ENCODE measurements around the gene TFF1.

Gene TFF1

DNA sequence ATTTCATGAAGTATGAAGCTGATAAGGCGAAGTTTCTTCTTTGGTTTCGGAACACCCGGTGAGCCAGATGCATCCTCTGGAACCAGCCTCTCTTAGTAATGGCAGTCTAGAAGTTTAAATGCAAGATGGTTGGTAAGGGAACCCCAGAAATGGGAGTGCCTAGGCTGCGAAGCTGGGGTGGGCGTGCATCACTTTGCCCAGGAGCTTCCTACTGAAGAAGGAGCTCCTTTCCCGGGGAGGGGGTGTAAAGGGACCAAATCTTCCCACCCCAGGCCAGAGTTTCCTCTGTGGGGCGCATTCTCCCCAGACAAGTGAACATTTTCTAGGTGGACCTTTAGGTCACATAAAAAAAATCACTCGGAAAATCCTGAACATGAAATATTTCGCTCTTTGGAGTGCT lies 19.9 kb downstream of the TFF1 start:
- peaks cover 11% of the 10 kb centered on the region for H3K27me3 Mint-ChIP-seq
- H3K27ac Mint-ChIP-seq = no peak overlapping the region
- no peak overlapping the region for H3K4me3 Mint-ChIP-seq
- CTCF ChIA-PET = no interaction called here
- H3K4me1 Mint-ChIP-seq = no peaks in the 10 kb centered on the region
- no peaks in the 10 kb centered on the region for H3K36me3 Mint-ChIP-seq
- peak; percentile 5 for DNase-seq
- no peaks in the 10 kb centered on the region for H3K9me3 Mint-ChIP-seq

DNA sequence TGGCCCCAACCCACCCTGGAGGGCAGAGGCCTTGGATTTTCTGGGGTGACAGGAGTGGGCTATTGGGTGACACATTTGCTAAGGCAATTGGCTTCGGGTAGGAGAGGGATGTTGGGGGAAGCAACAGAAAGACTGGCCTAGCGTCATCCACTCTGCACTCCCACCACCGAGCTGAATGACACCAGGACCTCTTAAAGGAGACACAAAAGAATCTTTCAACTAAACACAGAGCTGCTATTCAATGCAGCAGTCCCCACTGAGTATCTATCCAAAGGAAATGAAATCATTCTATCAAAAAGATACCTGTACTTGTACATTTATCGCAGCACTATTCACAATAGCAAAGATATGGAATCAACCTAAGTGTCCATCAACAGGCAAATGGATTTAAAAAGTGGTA lies 21.7 kb downstream of the TFF1 start:
- Mint-ChIP-seq H3K4me1 (no peaks in the 10 kb centered on the region), H3K9me3 (no peaks in the 10 kb centered on the region), H3K4me3 (no peak overlapping the region), H3K27me3 (peaks cover 5% of the 10 kb centered on the region), H3K27ac (no peak overlapping the region), H3K36me3 (no peaks in the 10 kb centered on the region)
- DNase-seq = no peak
- CTCF ChIA-PET = interaction anchor here (0.7 kb wide), 1 partner anchor 165 kb away, joined by 3 read pairs; no protein-coding TSS in a partner anchor

DNA sequence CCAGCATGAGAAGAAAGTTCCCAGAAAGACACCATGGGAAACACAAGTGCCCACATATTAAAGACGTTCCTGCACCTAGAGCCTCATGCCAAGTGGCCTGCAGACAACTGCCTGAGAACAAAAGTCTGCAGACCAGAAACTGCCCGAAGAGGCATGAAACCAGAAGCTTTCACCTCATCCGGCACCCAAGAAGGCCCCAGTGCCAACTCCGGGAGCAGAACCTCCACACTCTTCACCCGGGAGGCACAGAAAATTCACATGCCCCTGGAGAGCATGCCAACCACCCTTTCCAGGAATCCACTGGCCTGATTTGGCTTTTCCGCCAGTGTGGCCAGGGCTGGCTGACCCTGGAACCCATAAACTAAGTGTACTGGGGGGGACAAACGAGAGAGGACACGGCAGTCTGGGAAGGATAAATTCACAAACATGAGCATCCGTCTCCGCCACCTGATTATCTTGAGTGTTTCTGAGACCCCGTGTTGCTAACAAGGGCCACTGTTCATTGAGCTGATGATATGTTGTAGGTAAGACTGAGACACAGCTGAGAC lies 22.3 kb downstream of the TFF1 start:
- Mint-ChIP-seq H3K27me3 (peaks cover 5% of the 10 kb centered on the region), H3K27ac (no peak overlapping the region), H3K9me3 (no peaks in the 10 kb centered on the region), H3K36me3 (no peaks in the 10 kb centered on the region), H3K4me1 (no peaks in the 10 kb centered on the region), H3K4me3 (no peak overlapping the region)
- no peak for DNase-seq
- CTCF ChIA-PET = interaction anchor here (0.7 kb wide), 1 partner anchor 165 kb away, joined by 3 read pairs; no protein-coding TSS in a partner anchor

DNA sequence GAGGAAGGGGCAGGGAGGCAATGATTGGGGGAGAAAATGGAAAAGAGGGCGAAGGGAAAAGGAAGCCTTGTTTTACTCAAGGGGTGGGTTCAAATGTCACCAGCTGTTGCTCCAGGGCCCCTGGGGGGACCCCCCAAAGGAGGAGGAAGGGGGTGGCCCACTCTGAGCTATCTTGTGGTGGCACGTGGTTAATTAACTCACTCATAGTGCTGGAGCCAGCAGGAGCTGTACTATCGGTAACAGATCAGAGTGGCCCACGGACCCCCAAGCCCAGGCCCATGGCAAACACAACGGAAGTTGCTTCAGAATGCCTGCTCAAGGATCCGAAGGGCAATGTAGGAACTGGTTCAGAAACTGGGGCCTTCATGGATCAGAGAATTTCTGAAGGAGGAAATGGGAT lies 22.8 kb downstream of the TFF1 start:
- H3K27me3 Mint-ChIP-seq = peaks cover 7% of the 10 kb centered on the region
- no peak overlapping the region for H3K27ac Mint-ChIP-seq
- H3K36me3 Mint-ChIP-seq = no peaks in the 10 kb centered on the region
- DNase-seq = no peak
- no peak overlapping the region for H3K4me3 Mint-ChIP-seq
- H3K9me3 Mint-ChIP-seq = no peaks in the 10 kb centered on the region
- H3K4me1 Mint-ChIP-seq = no peaks in the 10 kb centered on the region
- CTCF ChIA-PET = no interaction called here

DNA sequence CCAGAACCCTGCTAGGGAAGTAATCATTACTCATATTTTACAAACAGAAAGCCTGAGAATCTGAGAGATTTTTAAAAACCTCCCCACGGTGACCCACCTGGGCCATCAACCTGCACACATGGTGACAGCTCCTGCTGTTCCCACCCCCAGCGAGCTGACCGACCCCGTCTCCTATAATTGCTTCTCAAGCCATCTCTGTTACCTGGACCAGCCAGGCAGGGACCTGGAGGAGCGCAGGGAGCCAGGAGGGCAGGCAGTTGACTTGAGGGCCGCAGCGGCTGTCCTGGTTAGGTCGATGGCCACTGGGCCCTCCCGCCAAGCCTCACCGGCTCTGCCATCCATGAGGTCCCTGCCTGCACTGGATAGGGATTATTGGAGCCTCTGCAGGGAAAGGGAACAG lies 23.2 kb downstream of the TFF1 start:
- no peak for DNase-seq
- Mint-ChIP-seq H3K27me3 (peaks cover 12% of the 10 kb centered on the region), H3K4me3 (no peak overlapping the region), H3K36me3 (no peaks in the 10 kb centered on the region), H3K4me1 (no peaks in the 10 kb centered on the region), H3K9me3 (no peaks in the 10 kb centered on the region), H3K27ac (no peak overlapping the region)
- CTCF ChIA-PET = no interaction called here

DNA sequence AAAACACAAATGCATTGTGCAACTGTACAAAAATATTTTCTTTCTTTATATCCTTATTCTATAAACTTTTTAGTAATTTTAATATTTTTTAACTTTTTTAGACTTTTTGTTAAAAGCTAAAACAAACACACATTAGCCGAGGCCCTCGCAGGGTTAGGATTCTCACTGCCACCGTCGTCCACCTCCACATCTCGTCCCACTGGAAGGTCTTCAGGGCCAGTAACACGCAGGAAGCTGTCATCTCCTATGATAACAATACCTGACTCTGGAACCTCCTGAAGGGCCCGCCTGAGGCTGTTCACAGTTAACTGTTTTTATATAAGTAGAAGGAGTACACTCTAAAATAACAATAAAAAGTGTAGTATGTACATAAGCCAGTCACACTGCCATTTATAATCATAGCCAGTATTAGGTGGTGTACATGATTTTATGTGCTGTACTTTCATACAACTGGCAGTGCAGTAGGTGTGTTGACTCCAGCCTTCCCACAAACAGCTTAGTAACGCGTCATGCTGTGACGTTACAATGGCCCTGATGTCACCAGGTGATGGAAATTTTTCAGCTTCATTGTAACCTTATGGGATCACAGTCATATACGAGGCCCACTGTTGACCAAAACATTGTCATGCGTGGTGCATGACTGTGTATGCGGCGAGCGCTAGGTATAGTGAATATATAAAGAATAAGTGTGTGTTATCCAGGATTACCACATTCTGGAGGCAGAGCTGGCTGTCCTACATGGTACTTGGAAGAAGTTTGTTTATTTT lies 24.4 kb downstream of the TFF1 start:
- Mint-ChIP-seq H3K27me3 (peaks cover 23% of the 10 kb centered on the region), H3K27ac (no peak overlapping the region), H3K36me3 (no peaks in the 10 kb centered on the region), H3K9me3 (no peaks in the 10 kb centered on the region), H3K4me3 (no peak overlapping the region), H3K4me1 (peaks cover 7% of the 10 kb centered on the region)
- CTCF ChIA-PET = interaction anchor here (0.7 to 1.5 kb wide), 3 partner anchors 17 to 39 kb away, joined by 3 read pairs; no protein-coding TSS in a partner anchor
- no peak for DNase-seq

DNA sequence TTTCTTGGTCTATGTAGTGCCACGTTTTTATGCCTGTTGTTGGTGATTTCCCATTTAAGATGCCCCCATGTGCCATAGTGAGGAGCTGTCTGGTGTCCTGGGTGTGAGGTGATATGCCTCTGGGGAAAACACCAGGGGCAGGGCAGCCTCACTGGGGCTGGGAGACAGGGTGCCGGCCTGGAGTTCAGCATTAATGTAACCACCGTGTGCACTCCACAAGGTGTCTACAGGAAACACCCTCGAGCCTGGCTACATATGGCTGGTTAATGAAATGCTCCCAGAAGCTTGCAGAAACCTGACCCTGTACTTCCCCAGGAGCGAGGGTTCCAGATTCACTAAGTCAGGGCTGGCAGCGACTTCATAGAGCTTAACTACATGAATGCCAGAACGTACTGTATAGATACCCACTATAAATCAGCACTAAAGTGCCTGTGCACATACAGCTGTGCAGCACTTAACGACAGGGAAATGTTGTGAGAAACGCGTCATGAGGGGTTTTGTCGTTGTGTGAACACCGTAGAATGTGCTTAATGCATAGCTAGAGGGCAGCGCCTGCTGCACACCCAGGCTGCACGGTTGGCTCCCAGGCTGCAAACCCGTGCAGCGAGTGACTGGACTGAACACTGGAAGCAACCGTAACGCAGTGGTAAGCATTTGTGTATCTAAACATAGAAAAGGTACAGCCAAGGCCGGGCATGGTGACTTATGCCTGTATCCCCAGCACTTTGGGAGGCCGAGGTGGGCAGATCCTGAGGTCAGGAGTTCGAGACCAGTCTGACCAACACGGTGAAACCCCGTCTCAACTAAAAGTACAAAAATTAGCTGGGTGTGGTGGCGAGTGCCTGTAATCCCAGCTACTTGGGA lies 25.9 kb downstream of the TFF1 start:
- no peak for DNase-seq
- Mint-ChIP-seq H3K27ac (no peak overlapping the region), H3K27me3 (peaks cover 30% of the 10 kb centered on the region), H3K4me1 (peaks cover 7% of the 10 kb centered on the region), H3K9me3 (no peaks in the 10 kb centered on the region), H3K4me3 (no peak overlapping the region), H3K36me3 (no peaks in the 10 kb centered on the region)
- CTCF ChIA-PET = interaction anchor here (1.5 kb wide), 1 partner anchor 19 kb away, joined by 3 read pairs; no protein-coding TSS in a partner anchor

DNA sequence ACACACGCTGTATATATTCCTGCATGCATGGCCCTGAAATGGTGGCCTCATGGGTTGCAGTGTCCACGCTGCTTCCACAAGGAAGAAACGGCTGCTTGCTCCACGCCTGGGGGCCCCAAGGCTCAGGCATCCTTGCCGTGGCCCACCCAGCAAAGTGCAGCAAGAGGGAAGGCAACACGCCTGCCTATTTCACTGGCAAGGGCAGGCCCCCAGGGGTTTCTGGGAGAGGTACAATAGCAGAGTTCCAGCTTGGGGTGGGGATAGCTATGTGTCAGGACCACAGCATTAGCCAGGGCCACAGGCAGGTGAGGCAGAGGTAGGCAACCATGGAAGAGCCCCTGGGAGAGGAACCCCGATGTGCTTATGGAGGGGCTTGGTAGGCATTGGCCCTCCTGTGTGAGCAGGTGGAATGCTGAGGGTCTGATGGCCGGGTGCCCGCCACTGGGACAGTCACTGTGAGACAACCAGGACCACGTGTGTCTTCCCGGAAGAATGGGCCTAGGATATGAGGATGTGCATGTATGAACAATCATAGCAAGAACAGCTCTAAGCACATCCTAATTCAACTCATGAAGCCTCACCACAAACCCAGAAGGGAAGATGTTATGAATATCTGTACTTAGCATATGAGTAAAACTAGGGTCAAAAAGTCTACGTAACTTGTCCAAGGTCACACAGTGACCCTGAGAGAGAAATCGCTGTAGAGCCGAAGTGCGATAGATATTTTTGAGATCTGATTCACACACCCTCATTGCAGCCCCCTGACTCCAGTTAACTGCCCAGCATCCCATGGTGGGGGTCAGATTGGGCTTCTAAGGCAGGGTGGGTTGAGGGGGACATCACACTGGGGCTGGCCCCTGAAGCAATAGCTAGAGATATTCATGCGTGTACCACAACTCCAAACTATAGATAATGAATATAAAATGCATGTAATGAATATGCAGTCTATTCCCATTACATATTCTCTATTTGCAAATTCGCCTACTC lies 27.3 kb downstream of the TFF1 start:
- no peak for DNase-seq
- no peaks in the 10 kb centered on the region for H3K36me3 Mint-ChIP-seq
- no peak overlapping the region for H3K27ac Mint-ChIP-seq
- H3K4me3 Mint-ChIP-seq = no peak overlapping the region
- no peaks in the 10 kb centered on the region for H3K9me3 Mint-ChIP-seq
- CTCF ChIA-PET = interaction anchor here (0.9 to 3.9 kb wide), 10 partner anchors 10 to 194 kb away, joined by 3 to 17 read pairs (median 6); no protein-coding TSS in a partner anchor
- peaks cover 7% of the 10 kb centered on the region for H3K4me1 Mint-ChIP-seq
- H3K27me3 Mint-ChIP-seq = peaks cover 38% of the 10 kb centered on the region

DNA sequence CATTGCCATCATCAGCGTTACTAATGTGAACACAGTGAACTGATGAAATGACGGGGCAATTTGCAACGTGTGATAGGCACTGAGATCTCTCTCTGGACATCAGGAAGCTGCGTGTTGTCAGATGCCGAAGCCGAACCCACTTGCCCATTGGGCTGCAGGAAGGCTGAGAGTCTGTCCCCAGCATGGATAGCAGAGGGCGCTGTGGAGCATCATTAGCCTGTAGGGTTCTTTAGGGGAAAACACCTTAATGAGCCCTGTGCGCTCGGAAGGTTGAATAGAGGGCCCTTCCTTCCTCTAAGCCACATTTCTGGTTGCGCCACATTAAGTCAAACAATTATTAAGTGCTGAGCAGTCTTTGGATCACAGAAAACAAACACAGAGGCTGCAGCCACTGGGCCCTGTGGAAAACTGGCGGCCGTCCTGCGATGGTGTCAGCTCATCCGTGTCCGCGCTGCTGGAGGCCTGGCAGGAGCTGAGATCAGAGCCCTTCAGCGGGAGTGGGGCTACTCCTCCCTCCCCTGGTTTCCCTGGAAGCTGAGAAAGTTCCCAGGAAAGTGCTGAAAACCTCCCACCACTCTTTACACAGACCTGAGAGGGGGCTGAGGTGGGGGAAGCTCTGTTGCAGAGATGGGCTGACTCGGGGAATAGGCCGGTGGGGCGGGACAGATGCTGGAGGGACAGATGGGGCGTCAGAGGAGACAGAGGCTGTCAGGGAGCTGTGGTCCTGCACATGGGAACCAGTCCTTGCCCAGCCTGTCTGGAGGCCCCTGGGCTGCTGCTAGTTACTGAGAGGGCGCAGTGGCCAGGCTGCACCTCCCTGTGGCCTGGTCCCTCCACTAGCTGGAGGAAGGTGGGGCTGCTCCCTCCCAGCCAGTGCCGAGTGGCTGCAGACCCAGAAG lies 28.3 kb downstream of the TFF1 start:
- Mint-ChIP-seq H3K27me3 (peaks cover 40% of the 10 kb centered on the region), H3K4me1 (peaks cover 7% of the 10 kb centered on the region), H3K9me3 (no peaks in the 10 kb centered on the region), H3K36me3 (no peaks in the 10 kb centered on the region), H3K27ac (no peak overlapping the region), H3K4me3 (no peak overlapping the region)
- CTCF ChIA-PET = interaction anchor here (0.8 to 3.9 kb wide), 14 partner anchors 11 to 193 kb away, joined by 3 to 17 read pairs (median 4); partner anchors contain the start of gene UBASH3A
- peak; percentile 88 for DNase-seq

DNA sequence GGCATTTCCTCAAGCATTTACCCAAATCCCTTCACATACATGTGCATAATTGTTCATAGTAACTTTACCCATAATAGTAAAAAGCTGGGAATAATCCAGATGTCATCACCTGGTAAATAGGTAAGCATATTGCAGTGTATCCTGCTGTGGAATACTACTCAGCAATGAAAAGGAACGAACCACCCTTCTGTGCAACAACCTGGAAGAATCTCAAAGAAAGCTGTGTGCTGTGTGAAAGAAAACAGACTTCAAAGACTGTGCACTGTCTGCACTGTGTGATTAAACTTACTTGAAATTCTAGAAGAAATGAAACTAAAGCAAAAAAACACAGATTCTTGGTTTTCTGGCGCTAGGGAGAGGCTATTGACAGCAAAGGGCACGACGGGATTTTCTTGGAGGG lies 29.1 kb downstream of the TFF1 start:
- Mint-ChIP-seq H3K4me1 (peaks cover 7% of the 10 kb centered on the region), H3K4me3 (no peak overlapping the region), H3K27ac (no peak overlapping the region), H3K36me3 (no peaks in the 10 kb centered on the region), H3K9me3 (no peaks in the 10 kb centered on the region), H3K27me3 (peaks cover 48% of the 10 kb centered on the region)
- CTCF ChIA-PET = interaction anchor here (0.8 to 3.9 kb wide), 12 partner anchors 14 to 192 kb away, joined by 3 to 17 read pairs (median 4); partner anchors contain the start of gene UBASH3A
- no peak for DNase-seq

DNA sequence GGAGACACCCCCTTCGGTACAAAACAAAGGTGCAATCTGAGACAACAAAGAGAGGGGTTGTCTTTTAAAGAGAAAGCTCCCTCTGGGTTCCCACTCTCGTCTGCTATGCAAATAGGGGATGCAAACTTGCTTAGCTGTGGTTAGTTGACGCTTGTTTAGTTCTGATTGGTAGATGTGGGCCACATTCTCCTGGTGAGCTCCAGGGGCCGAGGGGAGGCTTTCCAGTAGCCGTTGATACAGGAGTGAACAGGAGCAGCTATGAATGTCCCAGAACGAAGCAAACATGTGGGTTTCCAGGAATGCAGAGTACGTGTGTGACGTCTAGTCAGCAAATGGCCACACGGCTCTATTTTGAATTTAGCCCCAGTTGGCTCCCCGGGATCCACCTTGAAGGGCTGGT lies 30.3 kb downstream of the TFF1 start:
- CTCF ChIA-PET = interaction anchor here (1.1 to 3.9 kb wide), 10 partner anchors 11 to 191 kb away, joined by 3 to 17 read pairs (median 4); no protein-coding TSS in a partner anchor
- H3K27me3 Mint-ChIP-seq = peaks cover 59% of the 10 kb centered on the region
- H3K9me3 Mint-ChIP-seq = peaks cover 9% of the 10 kb centered on the region
- H3K4me3 Mint-ChIP-seq = no peak overlapping the region
- DNase-seq = no peak
- H3K4me1 Mint-ChIP-seq = peaks cover 7% of the 10 kb centered on the region
- no peaks in the 10 kb centered on the region for H3K36me3 Mint-ChIP-seq
- no peak overlapping the region for H3K27ac Mint-ChIP-seq

DNA sequence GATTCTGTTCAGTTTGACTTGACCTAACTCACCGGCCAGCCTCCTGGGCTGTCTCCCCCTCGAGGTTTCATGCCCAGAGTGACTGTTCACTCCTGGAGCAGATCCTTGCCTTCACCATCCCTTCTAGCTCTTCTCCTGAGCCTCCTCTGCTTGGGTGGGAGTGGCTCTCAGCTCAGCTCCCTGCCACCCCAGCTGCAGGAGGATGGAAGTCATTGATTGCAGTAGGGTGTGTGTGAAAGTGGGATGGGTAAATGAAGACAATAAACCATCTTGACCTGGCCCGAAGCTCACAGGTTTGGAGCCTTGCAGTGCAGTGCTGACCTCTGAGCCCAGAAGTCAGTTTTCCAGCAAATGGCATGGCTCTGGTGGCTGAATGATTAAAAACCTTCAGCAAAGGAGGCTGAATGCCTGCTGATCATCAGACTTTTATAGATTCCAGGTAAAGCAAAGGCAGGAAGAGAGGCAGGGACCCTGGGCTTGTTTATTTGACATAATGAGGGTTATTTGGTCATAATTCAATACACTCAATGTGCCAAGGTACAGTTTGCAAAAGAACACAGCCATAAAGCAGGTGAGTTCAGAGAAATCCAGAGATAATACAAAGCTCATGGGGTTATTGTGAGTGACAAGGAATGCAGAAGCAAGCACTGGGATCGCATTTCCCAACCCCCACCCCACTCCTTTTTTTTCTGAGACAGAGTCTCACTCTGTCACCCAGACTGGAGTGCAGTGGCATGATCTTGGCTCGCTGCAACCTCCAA lies 33.6 kb downstream of the TFF1 start:
- no peak for DNase-seq
- peaks cover 4% of the 10 kb centered on the region for H3K4me1 Mint-ChIP-seq
- peaks cover 9% of the 10 kb centered on the region for H3K9me3 Mint-ChIP-seq
- H3K36me3 Mint-ChIP-seq = no peaks in the 10 kb centered on the region
- CTCF ChIA-PET = no interaction called here
- no peak overlapping the region for H3K27ac Mint-ChIP-seq
- peaks cover 57% of the 10 kb centered on the region for H3K27me3 Mint-ChIP-seq
- no peak overlapping the region for H3K4me3 Mint-ChIP-seq
